Activated CD4-positive, alpha-beta T cell treated with anti-CD3 and anti-CD28 coated beads, Interleukin-2, amount 10 ng/mL, durations not matched to agents 7 days and 5 days (primary cell): ENCODE data around the gene CAB39L. TPM values are rescaled to one million over a fixed set of nuclear protein-coding genes. Genes with fewer than 3 reads are reported as not detected.

Experiments used
- CTCF ChIA-PET: fragments of 350-600 bp; sonication (Branson Sonifier 250); formaldehyde crosslinking; loops from one replicate; lab custom pipeline; 2021; ENCODE audit warnings: antibody characterized with exemption; lab: Charles Lee
- POLR2A ChIA-PET: fragments of 350-600 bp; sonication (Branson Sonifier 250); formaldehyde crosslinking; loops from one replicate; lab custom pipeline; 2021; ENCODE audit warnings: antibody characterized with exemption; lab: Charles Lee
- DNase-seq: peaks from one replicate; pipeline ENCODE4 v3.0.0-alpha.2; 2020
- H3K27ac Mint-ChIP-seq: one replicate; pipeline ENCODE4 v1.8.0; 2021; ENCODE audit warnings: mild to moderate bottlenecking, moderate library complexity, mixed read lengths
- H3K27me3 Mint-ChIP-seq: one replicate; pipeline ENCODE4 v1.8.0; 2021; ENCODE audit warnings: mixed read lengths
- H3K36me3 Mint-ChIP-seq: one replicate; pipeline ENCODE4 v1.8.0; 2021; ENCODE audit warnings: low read depth, mixed read lengths
- H3K4me1 Mint-ChIP-seq: one replicate; pipeline ENCODE4 v1.8.0; 2021; ENCODE audit warnings: mixed read lengths
- H3K4me3 Mint-ChIP-seq: one replicate; pipeline ENCODE4 v1.8.0; 2021; ENCODE audit warnings: mild to moderate bottlenecking, moderate library complexity, mixed read lengths
- H3K9me3 Mint-ChIP-seq: one replicate; pipeline ENCODE4 v1.8.0; 2021; ENCODE audit warnings: mixed read lengths
- total RNA-seq, 2 experiments: library from RNA; stranded (reverse); gene quantifications; one replicate each; pipeline ENCODE4 v1.2.3, GENCODE V29; 2021

The CAB39L gene
- total RNA-seq, 2 experiments from 2014 or later: 3.1 to 3.5 TPM

- Mint-ChIP-seq H3K36me3 (peaks cover 6% of the 10 kb centered on the region), H3K9me3 (no peaks in the 10 kb centered on the region), H3K27ac (no peak overlapping the region), H3K4me3 (no peak overlapping the region), H3K27me3 (no peaks in the 10 kb centered on the region), H3K4me1 (no peaks in the 10 kb centered on the region)
- POLR2A ChIA-PET: no interaction called here
- DNase-seq: no peak
- CTCF ChIA-PET: interaction anchor here (0.7 to 1.4 kb wide), 3 partner anchors 21 to 150 kb away, joined by 3 to 5 read pairs (median 3); no protein-coding TSS in a partner anchor
These were observed 165.7 kb downstream of the CAB39L start for GRCh38 chr13:49278211-49278610.

GRCh38 chr13:49272296-49272695, 171.6 kb downstream of the CAB39L start:
- no peak overlapping the region for H3K4me3 Mint-ChIP-seq
- POLR2A ChIA-PET: interaction anchor here (0.6 kb wide), 1 partner anchor 39 kb away, joined by 3 read pairs; no protein-coding TSS in a partner anchor
- no peak for DNase-seq
- no peak overlapping the region for H3K27ac Mint-ChIP-seq
- CTCF ChIA-PET: no interaction called here
- H3K9me3 Mint-ChIP-seq: no peaks in the 10 kb centered on the region
- H3K36me3 Mint-ChIP-seq: peaks cover 6% of the 10 kb centered on the region
- H3K27me3 Mint-ChIP-seq: no peaks in the 10 kb centered on the region
- H3K4me1 Mint-ChIP-seq: no peaks in the 10 kb centered on the region

GRCh38 chr13:49271264-49271663, 172.6 kb downstream of the CAB39L start:
- no peak for DNase-seq
- Mint-ChIP-seq H3K36me3 (peaks cover 6% of the 10 kb centered on the region), H3K4me3 (no peak overlapping the region), H3K4me1 (no peaks in the 10 kb centered on the region), H3K27me3 (no peaks in the 10 kb centered on the region), H3K27ac (no peak overlapping the region), H3K9me3 (no peaks in the 10 kb centered on the region)
- POLR2A ChIA-PET: interaction anchor here (0.7 kb wide), 1 partner anchor 24 kb away, joined by 7 read pairs; no protein-coding TSS in a partner anchor
- CTCF ChIA-PET: interaction anchor here (0.6 kb wide), 1 partner anchor 11 kb away, joined by 3 read pairs; no protein-coding TSS in a partner anchor

- DNase-seq: no peak
- no peaks in the 10 kb centered on the region for H3K4me1 Mint-ChIP-seq
- H3K36me3 Mint-ChIP-seq: peaks cover 18% of the 10 kb centered on the region
- no peak overlapping the region for H3K27ac Mint-ChIP-seq
- no peaks in the 10 kb centered on the region for H3K9me3 Mint-ChIP-seq
- CTCF ChIA-PET: no interaction called here
- POLR2A ChIA-PET: no interaction called here
- H3K4me3 Mint-ChIP-seq: no peak overlapping the region
- no peaks in the 10 kb centered on the region for H3K27me3 Mint-ChIP-seq
These were observed 178.0 kb downstream of the CAB39L start for GRCh38 chr13:49265822-49266221.

- Mint-ChIP-seq H3K36me3 (peaks cover 27% of the 10 kb centered on the region), H3K27me3 (no peaks in the 10 kb centered on the region), H3K27ac (no peak overlapping the region), H3K4me1 (peaks cover 12% of the 10 kb centered on the region), H3K4me3 (no peak overlapping the region), H3K9me3 (no peaks in the 10 kb centered on the region)
- POLR2A ChIA-PET: no interaction called here
- DNase-seq: no peak
- CTCF ChIA-PET: interaction anchor here (1.3 kb wide), 1 partner anchor 14 kb away, joined by 3 read pairs; no protein-coding TSS in a partner anchor
These were observed 181.2 kb downstream of the CAB39L start for GRCh38 chr13:49262634-49263033.

GRCh38 chr13:49259586-49259985, 184.3 kb downstream of the CAB39L start:
- no peaks in the 10 kb centered on the region for H3K9me3 Mint-ChIP-seq
- H3K4me3 Mint-ChIP-seq: no peak overlapping the region
- H3K27me3 Mint-ChIP-seq: no peaks in the 10 kb centered on the region
- no peak overlapping the region for H3K27ac Mint-ChIP-seq
- peaks cover 19% of the 10 kb centered on the region for H3K4me1 Mint-ChIP-seq
- H3K36me3 Mint-ChIP-seq: peaks cover 48% of the 10 kb centered on the region
- CTCF ChIA-PET: no interaction called here
- POLR2A ChIA-PET: no interaction called here
- no peak for DNase-seq

Other genes starting within 250 kb of the CAB39L start
- not detected for gene MLNR, start 223.7 kb downstream of the CAB39L start, total RNA-seq
- 10 to 100 TPM in 1 of 2 experiments, 1 to 10 TPM in 1; 9.6 to 10.5 TPM for gene CDADC1, start 196.1 kb downstream of the CAB39L start, total RNA-seq
- 10 to 100 TPM; 15.6 to 18.7 TPM for gene SETDB2, start 210 bp upstream of the CAB39L start, total RNA-seq
- 100 to 1,000 TPM; 130 to 144 TPM for gene PHF11, start 51.9 kb upstream of the CAB39L start, total RNA-seq
- 10 to 100 TPM; 18.1 to 20.0 TPM for gene RCBTB1, start 141.5 kb upstream of the CAB39L start, total RNA-seq
- gene ARL11, start 184.4 kb upstream of the CAB39L start, total RNA-seq: 1 to 10 TPM; 2.1 to 2.3 TPM
- 10 to 100 TPM; 36.5 to 37.4 TPM for gene EBPL, start 247.4 kb upstream of the CAB39L start, total RNA-seq